HepG2 (cell line): ENCODE results near the gene MED13L. TPM values are rescaled to one million over a fixed set of nuclear protein-coding genes. Genes with fewer than 3 reads are reported as not detected.

Experiments
- ATAC-seq: fragments of 200-7000 bp; cut with Tn5 transposase; 3 replicates; pipeline ENCODE4 v1.9.1; 2020; ENCODE audit warnings: mild to moderate bottlenecking, moderate library complexity
- BruUV-seq: library from RNA; stranded (reverse); fragments of 400-500 nt; replicated peaks from 2 replicates; lab custom pipeline; 2021; lab: Mats Ljungman, UMichigan
- CTCF ChIA-PET: fragments of 300-600 bp; formaldehyde crosslinking; extraction: SDS; loops from one replicate; lab custom pipeline; 2021; ENCODE audit warnings: low total read pairs, inconsistent platforms, low intra/inter-chr PET ratio; lab: Yijun Ruan, JAX
- POLR2A ChIA-PET: fragments of 350-600 bp; sonication (Branson Sonifier 250); formaldehyde crosslinking; loops from one replicate; lab custom pipeline; 2020; ENCODE audit warnings: antibody characterized with exemption, inconsistent platforms; lab: Yijun Ruan, JAX
- DNase-seq: peaks from one replicate; pipeline ENCODE4 v3.0.0-alpha.2; 2015; ENCODE audit warnings: low spot score
- FAIRE-seq: peaks from 3 replicates; lab custom pipeline; 2011; peaks lifted over from hg19 to GRCh38; lab: Jason Lieb, UNC
- H2AFZ ChIP-seq: one replicate; pipeline ENCODE4 v1.6.1; 2011; ENCODE audit warnings: low read length, inconsistent platforms
- H3K27ac ChIP-seq: fragments of 300-600 bp; 3 replicates; pipeline ENCODE4 v1.8.0; 2011; ENCODE audit warnings: mixed run types, mild to moderate bottlenecking, mixed read lengths, low read length, inconsistent platforms; ENCODE audit not compliant: insufficient read depth; ENCODE audit errors: extremely low read length
- H3K27me3 ChIP-seq, 2 experiments: fragments of 200-600 bp in 1 of 2; 2 replicates in 1 of 2; 3 replicates in 1 of 2; pipeline versions ENCODE4 v1.6.0 to v1.8.0; 2011; ENCODE audit warnings: low read length in 2 of 2, mild to moderate bottlenecking in 2 of 2, moderate library complexity in 2 of 2, inconsistent platforms in 1 of 2; ENCODE audit not compliant: insufficient read depth in 2 of 2, control insufficient read depth in 1 of 2
- H3K36me3 ChIP-seq, 2 experiments: fragments of 200-600 bp in 1 of 2; replicated peaks in 1 of 2; 2 replicates in 1 of 2; 3 replicates in 1 of 2; pipeline versions ENCODE4 v1.5.1 to v1.8.0; 2011; ENCODE audit warnings: low read length in 2 of 2, inconsistent platforms in 1 of 2; ENCODE audit not compliant: insufficient read depth in 2 of 2, control insufficient read depth in 1 of 2
- H3K4me1 ChIP-seq: 2 replicates; pipeline ENCODE4 v1.5.1; 2012; ENCODE audit warnings: low read length, inconsistent platforms; ENCODE audit not compliant: insufficient read depth
- H3K4me2 ChIP-seq: 2 replicates; pipeline ENCODE4 v1.6.0; 2011; ENCODE audit warnings: low read depth, low read length, inconsistent platforms
- H3K4me3 ChIP-seq, 3 experiments: fragments of 200-600 bp in 1 of 3; sonication (generic), shearing (Covaris generic) in 1 of 3; replicated peaks in 1 of 3; 2 replicates each; pipeline ENCODE4 v1.5.1; 2011 to 2016; ENCODE audit warnings: low read length in 3 of 3, inconsistent platforms in 2 of 3, low read depth in 2 of 3, mild to moderate bottlenecking in 2 of 3, control low read depth in 1 of 3, mixed read lengths in 1 of 3; ENCODE audit not compliant: insufficient read depth in 1 of 3
- H3K79me2 ChIP-seq: one replicate; pipeline ENCODE4 v1.6.1; 2011; ENCODE audit warnings: low read length, inconsistent platforms; ENCODE audit not compliant: insufficient read depth
- H3K9ac ChIP-seq: 2 replicates; pipeline ENCODE4 v1.6.0; 2011; ENCODE audit warnings: mild to moderate bottlenecking, low read depth, low read length, inconsistent platforms; ENCODE audit not compliant: insufficient read depth
- H3K9me3 ChIP-seq: 2 replicates; pipeline ENCODE4 v1.5.1; 2012; ENCODE audit warnings: mild to moderate bottlenecking, low read length
- H4K20me1 ChIP-seq: 2 replicates; pipeline ENCODE4 v1.6.0; 2011; ENCODE audit warnings: inconsistent platforms, mild to moderate bottlenecking, low read length, moderate library complexity; ENCODE audit not compliant: insufficient read depth
- FOXJ3 ChIP-seq: sonication (generic); formaldehyde crosslinking; IDR thresholded peaks from 2 replicates; pipeline ENCODE4 v1.4.0; 2020; ENCODE audit warnings: missing genetic modification reagents, mild to moderate bottlenecking, borderline replicate concordance
- LCORL ChIP-seq, 2 experiments: fragments of 450-650 bp in 1 of 2; sonication (generic) in 1 of 2; formaldehyde crosslinking in 1 of 2; IDR thresholded peaks; 2 replicates each; pipeline versions ENCODE4 v1.5.0 to v1.6.1; 2017 to 2020; ENCODE audit warnings: antibody characterized with exemption in 1 of 2, missing genetic modification reagents in 1 of 2
- NR2F6 ChIP-seq, 2 experiments: IDR thresholded peaks; 2 replicates each; pipeline ENCODE4 v1.6.1; 2016; ENCODE audit warnings: antibody characterized with exemption in 1 of 2, mild to moderate bottlenecking in 1 of 2
- PHF8 ChIP-seq: sonication (generic); formaldehyde crosslinking; IDR thresholded peaks from 2 replicates; pipeline ENCODE4 v1.5.0; 2020; ENCODE audit warnings: missing genetic modification reagents
- SKI ChIP-seq: fragments of 450-650 bp; IDR thresholded peaks from one replicate; pipeline ENCODE4 v1.6.1; 2018; ENCODE audit warnings: mild to moderate bottlenecking; ENCODE audit not compliant: partially characterized antibody
- ZBTB42 ChIP-seq: sonication (generic); formaldehyde crosslinking; IDR thresholded peaks from 2 replicates; pipeline ENCODE4 v1.5.0; 2020; ENCODE audit warnings: mild to moderate bottlenecking, missing genetic modification reagents
- WGBS: methylation state at CpG from one replicate; pipeline ENCODE4 v1.1.6; 2017; ENCODE audit warnings: low lambda C conversion rate; 5-methylcytosine and 5-hydroxymethylcytosine counted together
- in situ Hi-C: cut with HindIII; loops from 2 replicates; pipeline ENCODE4 v1.10.0; 2017; ENCODE audit warnings: low pct_unique_long_range_greater_than_20kb; ENCODE audit not compliant: extremely low pct_ligation_motif_present
- intact Hi-C: fragments of 100-400 bp; cut with micrococcal nuclease; formaldehyde crosslinking; loops from one replicate; pipeline ENCODE4 v1.10.0; 2022; ENCODE audit not compliant: unreplicated experiment
- polyA plus RNA-seq, 8 experiments: library from polyadenylated mRNA; depleted of rRNA in 3 of 8; stranded (reverse) in 7 of 8; unstranded in 1 of 8; fragments of >200 nt; fragmentation: Illumina TruSeq in 4 of 8; extraction: Trizol in 4 of 8; gene quantifications; 2 replicates each; pipeline versions ENCODE4 v1.2.1 to v1.2.3, GENCODE V29; 2011 to 2016; ENCODE audit warnings: low read depth in 4 of 8, missing spikeins in 1 of 8, mixed read lengths in 1 of 8; ENCODE audit not compliant: insufficient read depth in 1 of 8
- total RNA-seq, 5 experiments: library from RNA; depleted of rRNA; stranded (reverse); fragments of >200 nt; fragmentation: Illumina TruSeq; extraction: Trizol; gene quantifications; 2 replicates each; pipeline ENCODE4 v1.2.3, GENCODE V29; 2016; ENCODE audit warnings: low read depth in 1 of 5
- TF ChIP-seq, protein P1 (sequence below): sonication (generic); formaldehyde crosslinking; conservative IDR thresholded peaks from 2 replicates; pipeline ENCODE4 v1.4.0; 2020; ENCODE audit warnings: missing genetic modification reagents

The MED13L gene
- total and polyA plus RNA-seq, 2 of the 13 experiments (the other 11 are each of a cell fraction or from before 2014, with no cell fraction given), result 24.8 to 38.9 TPM

DNA sequence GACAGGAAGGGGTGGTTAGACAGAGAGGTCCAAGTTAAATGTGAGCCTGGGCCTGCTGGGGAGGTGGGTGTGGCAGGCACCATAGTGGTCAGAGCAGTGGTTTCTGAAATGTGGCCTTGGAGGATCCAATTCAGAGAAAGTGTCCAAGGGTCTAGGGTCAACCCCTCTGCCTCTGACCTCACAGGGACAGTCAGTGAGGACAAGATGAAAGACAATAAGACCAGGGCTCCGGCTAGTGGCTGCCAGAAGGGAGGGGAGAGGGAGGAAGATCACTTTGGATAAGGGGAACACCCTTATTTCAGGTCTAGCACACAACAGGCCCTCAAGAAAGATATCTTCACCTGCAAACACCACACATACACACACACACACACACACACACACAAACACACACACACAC is 335.1 kb downstream of the MED13L start:
- intact Hi-C loops (no loop called here), in situ Hi-C loops (no loop called here)
- no TSS peak for BruUV-seq
- ChIA-PET POLR2A (no interaction called here), CTCF (no interaction called here)
- TF ChIP-seq, protein P1, sequence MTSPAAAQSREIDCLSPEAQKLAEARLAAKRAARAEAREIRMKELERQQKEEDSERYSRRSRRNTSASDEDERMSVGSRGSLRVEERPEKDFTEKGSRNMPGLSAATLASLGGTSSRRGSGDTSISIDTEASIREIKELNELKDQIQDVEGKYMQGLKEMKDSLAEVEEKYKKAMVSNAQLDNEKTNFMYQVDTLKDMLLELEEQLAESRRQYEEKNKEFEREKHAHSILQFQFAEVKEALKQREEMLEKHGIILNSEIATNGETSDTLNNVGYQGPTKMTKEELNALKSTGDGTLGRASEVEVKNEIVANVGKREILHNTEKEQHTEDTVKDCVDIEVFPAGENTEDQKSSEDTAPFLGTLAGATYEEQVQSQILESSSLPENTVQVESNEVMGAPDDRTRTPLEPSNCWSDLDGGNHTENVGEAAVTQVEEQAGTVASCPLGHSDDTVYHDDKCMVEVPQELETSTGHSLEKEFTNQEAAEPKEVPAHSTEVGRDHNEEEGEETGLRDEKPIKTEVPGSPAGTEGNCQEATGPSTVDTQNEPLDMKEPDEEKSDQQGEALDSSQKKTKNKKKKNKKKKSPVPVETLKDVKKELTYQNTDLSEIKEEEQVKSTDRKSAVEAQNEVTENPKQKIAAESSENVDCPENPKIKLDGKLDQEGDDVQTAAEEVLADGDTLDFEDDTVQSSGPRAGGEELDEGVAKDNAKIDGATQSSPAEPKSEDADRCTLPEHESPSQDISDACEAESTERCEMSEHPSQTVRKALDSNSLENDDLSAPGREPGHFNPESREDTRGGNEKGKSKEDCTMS (CRISPR knock-in tag), result no peak
- TF ChIP-seq ZBTB42 (no peak), SKI (no peak), NR2F6 (IDR thresholded peaks at IDR 0.05) (no peak), NR2F6 (CRISPR knock-in tag; IDR thresholded peaks at IDR 0.05) (no peak), LCORL (IDR thresholded peaks at IDR 0.05) (no peak), LCORL (CRISPR knock-in tag; IDR thresholded peaks at IDR 0.05) (no peak), PHF8 (CRISPR knock-in tag) (no peak), FOXJ3 (CRISPR knock-in tag) (no peak)
- Histone ChIP-seq H3K9ac (no peak overlapping the region), H3K4me1 (peaks cover 26% of the 10 kb centered on the region), H3K9me3 (peaks cover 10% of the 10 kb centered on the region; the same call in 1 of the 2 replicates), H3K79me2 (no peaks in the 10 kb centered on the region), H3K36me3 (no peaks in the 10 kb centered on the region), H3K4me3 (no peak overlapping the region), H2AFZ (no peak overlapping the region), H3K4me2 (no peak overlapping the region), H4K20me1 (no peaks in the 10 kb centered on the region), H3K27ac (no peak overlapping the region), H3K27me3 (no peaks in the 10 kb centered on the region)
- no peak for DNase-seq
- WGBS, result 13% methylated on average over 1 of the region's 1 CpG
- no peak for FAIRE-seq
- no peak for ATAC-seq
